DND-41 (cell line): Measurements from ENCODE around the gene ARSG.

Source experiments
- EZH2 ChIP-seq: IDR thresholded peaks from 3 replicates; pipeline ENCODE4 v1.6.1; 2012; ENCODE audit warnings: borderline replicate concordance, low read depth, mild to moderate bottlenecking, moderate library complexity, low read length, inconsistent platforms; ENCODE audit not compliant: severe bottlenecking
- TF ChIP-seq, protein P1 (sequence below): IDR thresholded peaks from 2 replicates; pipeline ENCODE4 v1.5.1; 2012; ENCODE audit warnings: borderline replicate concordance, low read length, moderate library complexity, mild to moderate bottlenecking; ENCODE audit not compliant: poor library complexity, severe bottlenecking; ENCODE audit errors: extremely low read depth

DNA sequence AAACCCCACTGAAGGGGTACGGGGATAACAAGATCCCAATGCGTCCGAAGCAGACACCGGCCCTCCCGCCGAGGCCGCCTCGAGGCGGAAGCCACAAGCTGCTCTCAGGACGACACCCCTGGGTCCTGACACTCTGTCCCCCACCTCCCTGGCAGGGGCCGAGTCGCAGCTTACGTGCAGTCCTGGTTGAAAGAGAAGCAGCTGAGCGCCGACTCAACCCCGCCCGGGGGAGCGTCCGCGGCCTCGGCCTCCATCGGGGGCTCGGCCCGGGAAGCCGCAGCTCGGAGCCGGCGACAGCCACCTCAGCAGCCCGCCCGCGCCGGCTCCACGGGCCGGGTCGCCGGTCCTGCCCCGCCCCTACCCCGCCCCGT lies 165.9 kb downstream of the ARSG start, which contains the start of gene WIPI1:
- TF ChIP-seq, protein P1, sequence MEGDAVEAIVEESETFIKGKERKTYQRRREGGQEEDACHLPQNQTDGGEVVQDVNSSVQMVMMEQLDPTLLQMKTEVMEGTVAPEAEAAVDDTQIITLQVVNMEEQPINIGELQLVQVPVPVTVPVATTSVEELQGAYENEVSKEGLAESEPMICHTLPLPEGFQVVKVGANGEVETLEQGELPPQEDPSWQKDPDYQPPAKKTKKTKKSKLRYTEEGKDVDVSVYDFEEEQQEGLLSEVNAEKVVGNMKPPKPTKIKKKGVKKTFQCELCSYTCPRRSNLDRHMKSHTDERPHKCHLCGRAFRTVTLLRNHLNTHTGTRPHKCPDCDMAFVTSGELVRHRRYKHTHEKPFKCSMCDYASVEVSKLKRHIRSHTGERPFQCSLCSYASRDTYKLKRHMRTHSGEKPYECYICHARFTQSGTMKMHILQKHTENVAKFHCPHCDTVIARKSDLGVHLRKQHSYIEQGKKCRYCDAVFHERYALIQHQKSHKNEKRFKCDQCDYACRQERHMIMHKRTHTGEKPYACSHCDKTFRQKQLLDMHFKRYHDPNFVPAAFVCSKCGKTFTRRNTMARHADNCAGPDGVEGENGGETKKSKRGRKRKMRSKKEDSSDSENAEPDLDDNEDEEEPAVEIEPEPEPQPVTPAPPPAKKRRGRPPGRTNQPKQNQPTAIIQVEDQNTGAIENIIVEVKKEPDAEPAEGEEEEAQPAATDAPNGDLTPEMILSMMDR = no peak
- TF ChIP-seq EZH2 = no peak
